HG02885 (cell line): Measurements from ENCODE around the gene HAND2.

ENCODE experiments used
- ATAC-seq: cut with Tn5 transposase; IDR thresholded peaks from one replicate; pipeline ENCODE4 v1.9.1; 2021; ENCODE audit warnings: mild to moderate bottlenecking; ENCODE audit not compliant: unreplicated experiment, poor library complexity

HAND2 gene

DNA sequence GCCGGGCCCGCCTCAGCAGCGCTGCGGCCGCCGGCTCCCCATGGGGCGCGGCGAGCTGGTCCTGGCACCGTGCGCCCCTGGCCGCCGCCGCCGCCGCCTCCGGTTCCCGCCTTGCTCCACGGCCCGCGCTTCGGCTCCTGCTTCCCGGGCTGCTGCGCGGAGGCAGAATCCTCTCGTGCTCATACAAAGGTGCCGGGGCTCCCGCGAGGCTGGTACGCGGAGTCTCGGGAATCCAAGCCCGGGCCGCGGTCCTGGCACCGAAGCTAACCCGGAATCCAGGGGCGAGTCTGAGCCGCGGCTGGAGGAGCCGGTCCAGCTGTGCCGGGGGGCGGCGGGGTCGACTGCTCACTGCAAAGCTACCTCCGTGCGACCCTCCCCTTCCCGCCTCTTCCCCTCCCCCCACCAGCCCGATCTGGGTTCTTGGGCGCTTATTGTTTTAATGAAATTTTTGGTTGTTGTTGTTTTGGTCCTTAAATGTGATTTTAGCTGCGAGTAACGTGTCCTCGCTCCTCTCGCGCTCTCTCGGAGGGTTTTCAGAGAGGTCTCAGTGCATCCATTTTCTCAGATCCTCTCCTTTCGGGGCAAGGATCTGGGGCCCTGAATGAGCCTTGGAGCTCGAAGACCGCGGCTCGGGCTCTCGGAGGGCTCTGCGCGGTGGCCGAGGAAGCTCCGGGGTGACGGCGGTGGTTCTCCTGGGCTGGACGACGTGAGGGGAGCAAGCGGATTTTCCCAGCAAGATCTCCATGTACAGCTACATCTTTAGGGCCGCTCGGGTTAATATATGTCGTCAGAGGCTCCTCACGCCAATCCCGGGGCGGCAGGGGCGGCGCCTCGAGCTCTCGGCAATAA lies at the start of gene HAND2:
Gene HAND2 (minus strand): TSS at position 753 of the 849 bp plus-strand sequence. CDS start 940 bp downstream, outside the sequence.
- ATAC-seq = no peak

DNA sequence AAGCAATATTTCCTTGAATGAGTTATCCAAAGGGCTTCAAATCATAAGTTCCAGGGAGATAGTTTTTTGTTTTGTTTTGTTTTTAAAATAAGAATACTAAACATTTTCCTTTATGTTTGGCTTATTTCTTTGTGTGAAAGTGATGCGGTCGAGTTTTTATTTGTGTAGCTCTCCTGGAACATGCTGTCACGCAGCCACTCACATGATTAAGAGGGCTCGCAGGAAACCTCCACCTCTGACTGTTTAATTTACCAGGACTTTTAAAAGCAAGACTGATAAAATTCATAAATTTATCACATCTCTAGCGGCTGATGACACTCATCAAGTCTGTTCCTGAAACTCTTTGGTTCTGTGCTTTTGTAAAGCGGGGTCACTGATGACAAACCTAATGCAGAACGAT lies 48.9 kb upstream of the HAND2 start:
- no peak for ATAC-seq

DNA sequence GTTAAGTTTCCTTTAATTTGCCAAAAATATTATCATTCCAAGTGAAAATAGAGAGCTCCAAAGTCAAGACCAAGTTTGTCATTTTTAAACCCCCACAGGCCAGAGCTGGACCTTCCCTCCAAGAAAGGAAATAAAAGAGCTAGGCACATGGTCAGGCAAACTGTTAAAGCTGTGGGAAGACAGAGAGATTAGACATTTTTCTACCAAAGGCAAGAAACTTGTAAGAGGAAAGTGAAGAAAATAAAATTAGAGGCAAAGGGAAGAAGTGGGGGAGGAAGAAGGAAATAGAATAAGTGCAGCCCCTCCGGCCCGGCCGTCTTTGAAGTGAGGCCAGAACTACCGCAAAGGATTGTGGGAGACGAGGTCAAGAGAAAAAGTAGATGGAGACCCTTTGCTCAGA lies 47.9 kb upstream of the HAND2 start:
- ATAC-seq = no peak

DNA sequence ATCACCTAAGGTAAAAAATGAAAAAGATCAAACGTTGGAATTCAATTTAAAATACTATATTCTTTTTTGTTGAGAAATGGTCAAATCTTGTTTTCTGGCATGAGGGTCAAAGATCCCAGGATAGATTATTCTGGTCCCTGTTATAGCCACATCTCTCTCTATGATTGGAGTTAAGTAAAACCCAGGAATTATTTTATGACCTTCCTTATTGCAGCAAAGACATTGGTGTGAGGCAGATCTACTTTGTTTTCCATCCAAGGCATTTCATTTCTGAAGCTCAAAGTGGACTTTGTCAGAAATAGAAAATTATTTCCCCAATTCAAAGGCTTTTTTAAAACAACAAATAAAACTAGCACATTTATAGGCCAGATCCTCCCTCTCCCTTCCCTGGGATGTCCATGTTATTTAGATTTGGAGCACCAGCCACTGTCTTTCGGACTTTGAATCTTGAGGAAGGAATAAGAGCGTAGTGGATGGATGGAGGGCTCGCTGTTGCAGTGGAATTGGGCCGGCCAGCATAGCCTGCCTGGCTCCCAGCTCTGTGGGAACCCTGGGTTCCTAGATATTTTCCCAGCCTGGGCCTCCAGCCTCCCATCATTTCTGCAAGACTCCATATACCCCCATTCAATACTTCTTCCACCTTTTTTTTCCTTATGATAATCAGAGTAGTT lies 45.6 kb upstream of the HAND2 start:
- no peak for ATAC-seq

DNA sequence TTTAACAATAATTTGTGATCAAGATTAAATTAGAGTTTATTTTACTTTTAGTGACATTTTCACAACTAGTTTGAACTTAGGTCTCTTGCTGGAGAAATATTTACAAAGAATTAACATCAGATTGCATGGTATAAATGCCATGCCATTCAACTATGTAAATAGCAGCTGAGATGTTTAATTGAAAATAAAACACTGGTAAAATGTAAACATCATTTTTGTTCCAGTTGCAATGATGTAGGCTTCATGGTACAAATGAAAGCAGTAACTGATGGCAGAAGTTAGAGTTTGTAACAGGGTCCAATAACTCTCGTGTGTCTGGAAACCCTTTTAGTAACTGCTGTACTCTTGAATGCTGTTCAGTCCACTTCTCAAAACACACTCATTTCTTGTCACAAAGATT lies 43.7 kb upstream of the HAND2 start:
- ATAC-seq = no peak

DNA sequence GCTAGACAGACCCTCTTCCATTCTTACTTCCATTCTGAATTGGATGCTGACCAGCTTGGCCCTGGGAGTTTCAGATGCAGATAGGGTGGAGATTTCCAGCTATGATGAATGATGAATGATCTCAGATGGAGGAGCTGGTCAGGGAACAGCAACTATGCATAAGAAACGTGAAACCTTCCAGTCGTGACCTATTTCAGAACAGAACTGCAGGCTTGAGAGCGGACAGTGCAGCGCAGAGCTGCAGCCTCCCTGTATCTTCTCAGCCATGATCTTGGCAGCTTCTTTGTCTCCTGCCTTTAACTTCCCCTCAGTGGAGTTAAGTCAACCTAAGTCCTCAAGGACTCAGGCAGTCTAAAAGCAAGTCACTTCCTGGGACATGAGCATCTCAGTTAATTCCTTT lies 43.3 kb upstream of the HAND2 start:
- ATAC-seq = no peak

DNA sequence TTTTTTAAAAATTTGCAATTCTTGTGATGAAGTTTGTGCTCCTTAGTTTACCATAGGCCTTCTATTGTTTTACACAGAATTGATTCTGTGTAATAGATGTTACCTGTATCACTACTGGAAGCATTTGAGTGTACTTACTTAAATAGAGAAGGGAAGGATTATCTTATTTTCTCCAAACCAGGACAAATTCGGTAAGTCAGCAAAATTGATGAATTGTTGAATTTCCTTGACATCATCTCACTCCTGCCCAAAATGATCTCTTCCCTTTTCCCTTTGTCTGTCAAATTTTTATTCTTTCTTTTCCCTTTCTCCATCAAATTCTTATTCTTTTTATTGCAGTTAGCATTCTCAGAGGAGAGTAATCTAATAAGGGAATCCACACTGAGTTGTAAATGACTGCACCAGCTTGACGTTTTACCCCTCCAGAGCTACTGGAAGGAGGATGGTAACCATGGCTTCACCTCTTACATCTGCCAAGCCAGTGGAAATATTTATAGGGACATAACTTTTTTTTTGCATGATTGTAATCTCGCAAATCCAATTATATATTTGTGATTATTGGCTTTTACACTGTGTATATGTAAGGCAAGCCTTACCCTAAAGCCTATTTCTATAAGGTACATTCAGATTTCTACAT lies 42.6 kb upstream of the HAND2 start:
- ATAC-seq = no peak

DNA sequence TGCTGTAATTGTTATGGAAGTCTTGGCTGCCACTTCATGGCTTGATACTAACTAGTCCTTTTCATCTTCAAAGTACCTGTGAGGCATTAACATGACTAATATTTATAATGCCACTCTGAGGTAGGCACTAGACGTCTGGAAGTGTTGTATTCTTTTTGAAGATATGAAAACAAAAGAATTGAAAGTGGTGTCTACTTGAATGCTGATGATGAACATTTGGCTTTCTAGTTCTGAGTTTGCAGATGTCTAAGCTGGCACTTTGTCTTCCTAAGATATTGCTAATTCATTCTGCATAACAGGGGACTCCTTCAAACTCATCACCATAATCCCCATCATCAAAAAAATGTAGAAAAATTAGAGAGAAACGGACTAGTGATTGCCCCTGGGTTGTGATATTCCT lies 41.6 kb upstream of the HAND2 start:
- ATAC-seq = no peak

DNA sequence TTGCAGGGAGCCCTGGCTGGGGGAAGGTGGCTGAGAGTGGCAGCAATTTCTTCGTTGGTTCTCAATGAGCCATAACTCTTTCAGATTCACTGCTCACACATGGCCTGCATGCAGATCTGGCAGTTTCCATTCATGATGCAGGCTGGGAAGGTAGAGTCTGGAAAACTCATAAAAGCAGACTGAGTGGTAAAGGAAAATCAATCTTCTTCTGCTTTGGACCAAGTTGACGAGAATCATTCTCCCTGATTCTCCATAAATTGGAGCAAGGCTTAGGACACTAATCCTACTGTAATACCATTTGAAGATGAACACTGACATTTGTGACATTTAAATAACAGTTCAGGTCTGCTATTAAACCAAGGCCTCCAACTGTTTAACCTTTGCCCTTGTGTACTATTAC lies 35.3 kb upstream of the HAND2 start:
- no peak for ATAC-seq

DNA sequence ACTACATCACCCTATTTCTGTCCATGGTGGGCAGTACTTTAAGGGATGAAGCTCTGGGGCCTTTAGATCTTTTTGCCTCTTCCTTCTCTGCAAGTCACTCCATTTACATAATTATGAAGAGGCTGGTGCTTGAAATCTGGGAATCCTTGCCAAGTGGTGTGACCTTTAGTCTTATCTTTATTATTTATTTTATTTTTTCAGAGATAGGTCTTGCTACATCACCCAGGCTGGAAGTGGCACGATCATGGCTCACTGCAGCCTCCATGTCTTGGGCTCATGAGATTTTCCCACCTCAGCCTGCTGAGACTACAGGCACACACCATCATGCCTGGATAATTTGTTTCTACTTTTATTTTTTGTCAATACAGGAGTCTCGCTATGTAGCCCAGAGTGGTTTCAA lies 34.4 kb upstream of the HAND2 start:
- no peak for ATAC-seq

DNA sequence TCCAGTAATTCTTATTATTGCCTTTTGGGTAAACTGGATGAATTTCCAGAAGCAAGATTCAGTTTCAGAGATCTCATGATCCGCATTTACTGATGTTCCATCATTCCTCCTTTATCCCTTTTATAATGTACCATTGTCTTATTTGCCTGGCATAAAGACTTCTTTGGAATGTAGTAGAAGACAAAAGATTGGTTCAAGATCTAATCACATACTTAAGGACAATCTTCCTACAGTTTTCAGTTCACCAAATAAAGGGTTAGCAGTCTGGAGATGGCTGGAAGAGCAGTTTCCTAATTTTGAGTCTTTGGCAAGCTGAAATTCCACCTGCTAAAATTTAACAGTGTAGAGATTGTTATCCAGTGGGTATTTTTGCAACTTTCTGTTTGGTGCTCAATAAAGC lies 30.9 kb upstream of the HAND2 start:
- ATAC-seq = no peak

DNA sequence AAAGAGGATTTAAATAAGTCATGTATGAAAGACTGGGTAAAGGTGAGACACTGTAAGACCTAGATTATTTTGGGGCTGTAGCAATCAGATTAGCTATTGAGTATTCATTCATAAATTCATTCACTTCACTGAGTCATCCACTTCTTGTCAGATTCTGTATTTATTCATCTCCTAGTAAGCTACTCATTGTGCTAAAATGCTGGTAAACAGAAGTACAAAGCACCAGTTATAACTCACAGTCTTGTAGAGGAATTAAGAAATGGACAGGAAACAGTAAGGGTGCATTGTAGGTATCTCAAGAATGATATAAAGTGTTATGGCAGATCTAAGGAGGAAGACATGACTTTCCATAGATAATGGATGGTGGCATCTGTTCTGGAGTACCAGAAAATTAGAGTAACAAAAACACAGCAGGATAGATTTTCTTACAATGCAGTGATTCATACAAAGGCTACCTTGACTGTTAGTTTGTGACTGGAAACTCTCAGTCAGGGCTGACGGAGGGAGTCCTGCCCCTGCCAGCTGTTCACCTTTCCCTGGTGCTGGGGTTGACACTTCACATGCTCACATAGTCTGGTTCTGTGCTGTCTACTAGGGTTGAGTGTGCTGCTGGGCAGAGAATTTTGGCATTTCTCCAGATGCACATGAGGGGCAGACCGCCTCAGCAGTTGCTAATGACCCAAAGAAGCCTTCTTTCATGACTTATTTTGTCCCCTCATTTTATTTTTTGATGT lies 26.5 kb upstream of the HAND2 start:
- ATAC-seq = no peak

DNA sequence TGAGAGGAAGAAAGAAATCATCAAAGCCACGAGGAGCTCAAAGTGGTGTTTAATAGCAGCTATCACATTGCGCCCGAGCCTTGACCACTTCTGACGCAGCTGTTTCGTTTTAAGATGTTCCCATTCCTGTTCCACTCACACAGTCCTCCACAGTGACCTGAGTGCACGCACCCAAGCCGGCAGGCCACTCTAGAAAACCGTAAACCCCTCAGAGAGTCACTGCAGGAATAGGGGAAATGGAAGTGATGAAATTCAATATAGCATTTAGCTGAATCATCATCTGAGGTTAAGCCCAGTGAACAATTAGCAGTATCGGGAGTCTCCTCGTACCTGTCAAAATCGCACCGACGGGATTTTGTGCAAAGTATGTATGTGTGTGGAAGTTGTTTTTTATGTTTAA lies 17.9 kb upstream of the HAND2 start:
- no peak for ATAC-seq

DNA sequence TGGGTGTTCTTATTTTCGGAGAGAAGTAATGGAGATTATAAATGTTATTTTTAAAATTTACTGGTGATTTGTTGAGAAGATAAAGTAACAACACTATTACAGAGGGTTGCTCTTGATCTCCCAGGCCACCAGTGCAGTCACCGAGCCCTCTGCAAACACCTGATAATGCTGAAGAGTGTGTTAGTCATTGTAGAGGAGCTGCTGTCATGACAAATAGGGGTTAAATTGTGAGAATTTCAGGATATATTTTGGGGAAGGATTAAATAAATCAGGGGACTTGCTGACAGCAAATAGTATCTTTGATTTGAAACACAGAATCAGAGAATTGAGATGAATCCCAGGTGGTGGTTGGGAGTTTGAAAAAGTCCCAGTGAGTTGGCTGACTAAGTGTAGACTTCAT lies 16.7 kb upstream of the HAND2 start:
- no peak for ATAC-seq

DNA sequence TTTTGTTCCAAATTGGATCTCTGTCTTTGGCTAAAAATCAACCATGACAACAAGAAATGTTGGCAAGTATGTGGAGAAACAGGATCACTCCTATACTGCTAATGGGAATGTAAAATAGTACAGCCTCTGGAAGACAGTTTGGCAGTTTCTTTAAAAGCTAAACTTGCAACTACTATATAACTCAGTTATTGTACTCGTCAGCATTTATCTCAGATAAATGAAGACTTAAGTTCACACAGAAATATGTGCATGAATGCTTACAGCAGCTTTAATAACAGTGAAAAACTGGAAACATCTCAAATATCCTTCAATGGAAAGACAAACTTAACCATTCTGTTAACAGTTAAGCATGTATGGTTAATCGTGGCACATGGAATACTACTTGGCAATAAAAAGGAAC lies 15.4 kb upstream of the HAND2 start:
- no peak for ATAC-seq

DNA sequence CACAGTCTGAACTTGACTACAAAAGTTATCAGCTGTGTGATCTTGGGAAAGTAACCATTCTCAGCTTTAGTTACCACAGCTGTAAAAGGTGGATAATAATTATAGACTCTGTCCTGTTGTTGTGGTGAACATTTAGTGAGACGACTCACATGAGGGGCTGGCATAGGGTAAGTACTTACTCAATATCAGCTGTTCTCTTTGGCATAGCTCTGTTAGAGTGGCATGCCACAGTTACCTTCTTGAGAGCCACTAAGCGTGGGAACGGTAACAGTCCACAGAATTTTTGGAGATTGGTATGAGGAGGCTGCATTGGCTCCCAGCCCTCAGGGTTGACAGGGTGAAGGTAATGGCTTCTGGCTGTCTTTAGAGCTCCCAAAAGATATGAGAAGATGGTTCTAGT lies 13.2 kb upstream of the HAND2 start:
- no peak for ATAC-seq

DNA sequence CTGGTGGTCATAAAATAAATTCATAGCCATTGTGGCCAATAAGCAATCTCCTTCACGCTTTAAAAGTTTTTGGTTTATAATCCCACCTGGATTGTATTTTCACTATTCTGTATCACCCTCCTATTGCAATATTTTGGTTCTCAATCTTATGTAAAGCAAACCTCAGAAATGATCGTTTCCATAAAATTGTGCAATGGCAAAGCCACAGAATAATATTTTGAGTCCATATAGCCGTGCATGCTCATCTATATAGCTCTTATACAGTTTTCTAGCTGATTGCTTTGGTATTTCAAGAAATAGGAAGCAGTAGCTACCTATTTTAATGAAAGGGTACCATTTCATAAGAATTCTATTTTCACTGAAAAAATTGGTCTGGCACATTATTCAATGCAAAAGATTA lies 10.0 kb upstream of the HAND2 start:
- ATAC-seq = no peak

DNA sequence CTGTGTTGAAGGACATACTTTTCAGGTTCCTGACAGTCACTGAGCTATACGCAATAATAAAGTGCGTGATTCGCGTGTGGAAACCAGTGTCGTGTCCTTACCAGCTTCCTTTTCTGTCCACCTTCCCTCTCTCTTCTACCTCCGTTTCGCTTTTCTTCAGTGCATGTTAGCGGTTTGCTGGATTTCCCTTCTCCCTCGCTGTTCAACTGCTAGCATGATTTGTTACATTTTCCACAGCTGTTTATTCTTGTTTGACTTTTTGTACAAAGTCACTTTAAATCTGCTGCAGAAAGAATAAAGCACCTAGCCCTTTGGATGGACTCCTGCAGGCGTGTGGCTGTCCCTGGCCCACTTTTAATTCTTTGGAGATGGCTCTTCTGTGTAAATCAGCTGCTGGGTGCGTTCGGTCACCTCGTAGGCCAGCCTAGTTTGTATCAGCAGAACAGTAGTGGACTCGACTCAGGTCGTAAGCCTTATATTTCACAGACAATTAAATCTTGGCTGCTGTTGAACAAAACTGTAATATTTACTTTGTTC lies 8.9 kb upstream of the HAND2 start:
- no peak for ATAC-seq

DNA sequence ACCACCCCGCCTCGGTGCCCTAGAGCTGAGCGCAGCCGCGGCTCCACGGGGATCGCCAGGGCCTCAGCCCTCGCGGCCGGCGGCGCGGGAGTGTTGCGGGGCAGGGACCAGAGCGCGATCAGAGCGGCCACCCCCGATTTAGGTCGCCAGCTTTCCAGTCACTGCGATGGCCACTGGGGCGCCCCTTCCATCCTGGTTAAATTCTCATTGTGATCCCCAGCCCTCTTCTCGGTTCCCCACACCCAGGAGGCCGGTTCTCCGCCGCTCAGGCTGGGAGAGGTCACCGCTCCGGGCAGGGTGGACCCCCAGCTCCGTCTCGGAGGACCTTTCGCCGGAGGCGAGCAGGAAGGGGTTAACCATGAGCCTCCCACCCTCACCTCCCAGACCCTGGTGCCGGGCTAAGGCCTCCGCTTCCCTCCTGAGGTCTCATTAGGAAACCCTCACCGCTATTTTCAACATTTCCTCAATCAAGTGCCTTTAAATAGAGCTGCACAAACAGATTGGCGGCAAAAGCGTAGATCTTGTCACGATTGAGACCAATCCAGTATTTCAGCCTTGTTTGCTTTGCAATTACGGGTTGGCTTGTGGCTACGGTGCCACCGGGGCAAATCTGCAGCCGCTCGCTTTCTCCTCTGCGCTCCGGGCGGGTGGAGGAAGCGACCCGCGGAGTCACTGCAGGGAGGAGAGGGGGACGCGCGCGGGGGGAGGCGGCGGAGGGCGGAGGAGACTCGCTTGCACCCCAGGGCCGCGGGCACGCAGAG lies 8.3 kb upstream of the HAND2 start:
- ATAC-seq = no peak

DNA sequence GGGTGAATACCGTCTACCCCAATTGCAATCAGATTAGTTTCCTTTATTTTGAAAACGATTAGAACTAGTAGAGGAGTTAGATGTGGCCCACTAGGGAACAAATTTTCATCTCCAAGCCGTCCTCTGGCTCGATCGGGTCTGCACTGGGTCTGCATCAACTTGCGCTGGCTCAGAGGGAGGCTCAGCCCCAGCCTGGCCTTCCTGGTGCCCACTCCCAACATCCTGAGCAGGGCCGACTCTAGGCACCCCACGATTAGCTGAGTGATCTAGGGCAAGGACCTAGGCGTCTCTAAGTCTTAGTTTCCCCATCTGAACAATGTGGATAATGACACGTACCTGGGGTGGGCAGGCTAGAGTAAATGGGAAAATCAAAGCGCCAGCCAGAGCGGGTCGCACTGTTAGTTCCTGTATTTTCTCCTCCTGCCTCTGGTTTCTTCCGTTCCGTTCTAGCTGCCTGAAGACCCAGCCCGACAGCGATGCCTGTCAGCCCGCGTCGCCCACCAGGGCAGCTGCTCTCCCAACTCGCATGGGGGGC lies 7.7 kb upstream of the HAND2 start:
- no peak for ATAC-seq
